ENCODE results near the gene ELP5. TPM values are rescaled to one million over a fixed set of nuclear protein-coding genes. Genes with fewer than 3 reads are reported as not detected.
A peak's percentile ranks its signal among the peaks of the same experiment; 100 is the strongest.

The ELP5 gene
- total and polyA plus RNA-seq, 3 donors from 2014 or later = 107 to 295 (median 123) TPM

DNA sequence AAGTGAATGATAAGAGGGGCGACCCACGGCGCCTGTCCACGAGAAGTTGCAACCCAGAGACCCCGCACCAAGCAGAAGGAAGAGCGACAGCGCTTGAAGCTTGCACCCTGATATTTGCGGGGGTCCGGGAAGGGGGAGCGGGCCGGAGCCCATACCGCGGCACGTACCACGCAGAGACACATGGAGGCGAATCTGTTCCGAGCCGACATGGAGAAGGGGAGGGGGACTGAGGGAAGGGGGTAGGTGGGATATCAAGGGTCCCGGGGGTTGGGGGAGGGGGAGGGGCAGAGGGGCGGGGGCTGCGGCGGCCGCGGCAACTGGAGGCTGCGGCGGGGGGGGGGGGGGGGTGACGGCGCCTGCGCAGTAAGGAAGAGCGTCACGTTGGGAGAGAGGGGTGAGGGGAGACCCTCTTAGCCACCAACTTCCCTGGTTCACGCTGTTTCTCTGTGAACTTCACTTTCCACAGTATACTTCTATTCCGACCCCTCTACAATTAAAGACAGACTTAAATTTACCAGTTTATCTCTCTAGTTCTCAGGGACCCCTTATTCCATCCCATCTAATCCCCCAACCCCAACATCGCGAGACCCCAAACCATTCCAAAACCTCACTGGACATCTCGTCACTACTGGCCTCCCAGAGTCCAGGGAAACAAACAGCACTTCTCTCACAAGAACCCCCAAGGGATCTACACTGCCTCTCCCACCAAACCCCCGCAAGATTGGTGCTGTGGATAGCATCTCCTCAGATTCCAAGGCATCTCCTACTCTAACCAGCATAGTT lies 40.3 kb upstream of the ELP5 start:
- Histone ChIP-seq H3K9me3 (no peaks in the 10 kb centered on the region), H3K4me1 (peaks cover 37% of the 10 kb centered on the region), H3K27me3 (no peaks in the 10 kb centered on the region), H3K4me3 (no peak overlapping the region), H3K36me3 (ENCODE audit: low read depth, missing control alignments) (no peaks in the 10 kb centered on the region), H3K27ac (no peak overlapping the region)
- intact Hi-C loops (cut with DNase I; ENCODE audit: low total_unique reads) = no loop called here
- WGBS, 2 donors = 29 to 32% methylated on average over 34 to 36 of the region's 37 CpGs
- no peak for TF ChIP-seq POLR2A (IDR thresholded peaks at IDR 0.05)
- TF ChIP-seq, protein P1, sequence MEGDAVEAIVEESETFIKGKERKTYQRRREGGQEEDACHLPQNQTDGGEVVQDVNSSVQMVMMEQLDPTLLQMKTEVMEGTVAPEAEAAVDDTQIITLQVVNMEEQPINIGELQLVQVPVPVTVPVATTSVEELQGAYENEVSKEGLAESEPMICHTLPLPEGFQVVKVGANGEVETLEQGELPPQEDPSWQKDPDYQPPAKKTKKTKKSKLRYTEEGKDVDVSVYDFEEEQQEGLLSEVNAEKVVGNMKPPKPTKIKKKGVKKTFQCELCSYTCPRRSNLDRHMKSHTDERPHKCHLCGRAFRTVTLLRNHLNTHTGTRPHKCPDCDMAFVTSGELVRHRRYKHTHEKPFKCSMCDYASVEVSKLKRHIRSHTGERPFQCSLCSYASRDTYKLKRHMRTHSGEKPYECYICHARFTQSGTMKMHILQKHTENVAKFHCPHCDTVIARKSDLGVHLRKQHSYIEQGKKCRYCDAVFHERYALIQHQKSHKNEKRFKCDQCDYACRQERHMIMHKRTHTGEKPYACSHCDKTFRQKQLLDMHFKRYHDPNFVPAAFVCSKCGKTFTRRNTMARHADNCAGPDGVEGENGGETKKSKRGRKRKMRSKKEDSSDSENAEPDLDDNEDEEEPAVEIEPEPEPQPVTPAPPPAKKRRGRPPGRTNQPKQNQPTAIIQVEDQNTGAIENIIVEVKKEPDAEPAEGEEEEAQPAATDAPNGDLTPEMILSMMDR (IDR thresholded peaks at IDR 0.05) = no peak
- DNase-seq = no peak

DNA sequence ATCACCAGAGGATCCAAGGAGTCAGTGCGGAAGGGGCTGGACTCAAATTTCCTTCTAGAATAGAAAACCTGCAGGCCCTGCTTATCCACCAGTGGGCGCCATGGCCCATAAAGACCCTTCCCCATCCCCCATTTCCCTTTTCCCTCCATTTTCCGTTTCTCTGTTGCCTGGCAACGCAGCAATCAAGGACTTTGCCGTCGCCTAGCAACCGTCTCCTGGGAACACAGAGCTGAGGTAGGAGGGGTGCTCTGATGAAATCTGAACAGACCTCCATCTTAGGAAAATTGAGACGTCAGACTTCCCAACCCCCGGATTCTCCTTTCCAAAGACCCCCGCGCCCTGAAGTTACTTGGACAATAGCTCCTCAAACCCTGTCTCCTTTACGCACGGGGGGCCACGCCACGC lies 38.1 kb upstream of the ELP5 start:
- Histone ChIP-seq H3K27me3 (no peaks in the 10 kb centered on the region), H3K27ac (peak overlapping the region; percentile 51 to 53), H3K4me3 (peak overlapping the region; percentile 29 to 64), H3K4me1 (peaks cover 23% of the 10 kb centered on the region), H3K9me3 (no peaks in the 10 kb centered on the region), H3K36me3 (ENCODE audit: low read depth, missing control alignments) (no peaks in the 10 kb centered on the region)
- intact Hi-C loops (cut with DNase I; ENCODE audit: low total_unique reads) = no loop called here
- DNase-seq = peak; percentile 86
- TF ChIP-seq, protein P1 (IDR thresholded peaks at IDR 0.05) = peak in 1 of 3 experiments; percentile 31
- TF ChIP-seq POLR2A (IDR thresholded peaks at IDR 0.05) = no peak
- WGBS, 2 donors = 4 to 9% methylated on average over 14 to 15 of the region's 15 CpGs

DNA sequence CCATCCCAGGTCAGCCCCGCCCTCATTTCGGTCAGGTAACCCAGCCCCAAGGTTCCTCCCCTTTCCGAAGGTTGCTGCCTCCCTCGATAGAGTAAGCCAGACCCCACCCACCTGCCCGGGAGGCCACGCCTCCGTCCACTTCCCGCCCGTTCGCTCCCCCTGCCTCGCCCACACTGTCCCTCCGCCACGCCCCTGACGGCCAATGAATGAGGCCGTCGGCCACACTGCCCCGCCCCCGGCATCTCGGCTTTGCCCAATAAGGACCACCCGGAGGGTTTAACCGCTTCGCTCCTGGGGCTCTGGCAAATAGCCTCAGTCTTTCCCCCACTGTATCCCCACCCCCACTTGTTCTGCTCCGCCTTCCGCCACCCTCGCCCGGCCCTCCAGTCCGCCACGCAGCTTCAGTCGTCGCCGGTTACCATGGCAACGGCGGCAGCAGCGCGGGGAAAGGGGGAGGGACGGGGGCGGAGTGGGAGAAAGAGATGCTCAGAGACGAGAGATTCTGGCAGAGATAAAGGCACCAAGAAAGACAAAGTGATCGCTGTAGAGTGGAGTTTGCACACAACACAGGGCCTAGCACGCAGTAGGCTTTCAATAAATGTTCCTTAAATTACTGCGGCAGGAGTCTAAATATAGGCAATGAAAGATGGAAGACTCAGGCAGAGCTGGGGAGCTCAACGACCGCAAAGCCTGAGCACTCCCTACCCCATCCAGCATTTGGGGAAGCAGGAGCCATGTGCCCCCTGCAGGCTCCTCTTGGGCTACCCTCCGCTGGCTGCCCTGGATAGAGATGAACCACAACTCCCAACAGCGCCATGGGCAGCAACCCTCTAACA lies 37.5 kb upstream of the ELP5 start:
- WGBS, 2 donors = 0 to 1% methylated on average over 35 to 45 of the region's 45 CpGs
- H3K27ac ChIP-seq = peak overlapping the region; percentile 51 to 53
- peak overlapping the region; percentile 29 to 64 for H3K4me3 ChIP-seq
- no peak for TF ChIP-seq POLR2A (IDR thresholded peaks at IDR 0.05)
- TF ChIP-seq, protein P1 (IDR thresholded peaks at IDR 0.05) = peak; percentile 10 to 42 (median 13)
- intact Hi-C loops (cut with DNase I; ENCODE audit: low total_unique reads) = no loop called here
- peaks cover 29% of the 10 kb centered on the region for H3K4me1 ChIP-seq
- no peaks in the 10 kb centered on the region for H3K36me3 ChIP-seq (ENCODE audit: low read depth, missing control alignments)
- no peaks in the 10 kb centered on the region for H3K9me3 ChIP-seq
- H3K27me3 ChIP-seq = no peaks in the 10 kb centered on the region
- DNase-seq = peak; percentile 96

DNA sequence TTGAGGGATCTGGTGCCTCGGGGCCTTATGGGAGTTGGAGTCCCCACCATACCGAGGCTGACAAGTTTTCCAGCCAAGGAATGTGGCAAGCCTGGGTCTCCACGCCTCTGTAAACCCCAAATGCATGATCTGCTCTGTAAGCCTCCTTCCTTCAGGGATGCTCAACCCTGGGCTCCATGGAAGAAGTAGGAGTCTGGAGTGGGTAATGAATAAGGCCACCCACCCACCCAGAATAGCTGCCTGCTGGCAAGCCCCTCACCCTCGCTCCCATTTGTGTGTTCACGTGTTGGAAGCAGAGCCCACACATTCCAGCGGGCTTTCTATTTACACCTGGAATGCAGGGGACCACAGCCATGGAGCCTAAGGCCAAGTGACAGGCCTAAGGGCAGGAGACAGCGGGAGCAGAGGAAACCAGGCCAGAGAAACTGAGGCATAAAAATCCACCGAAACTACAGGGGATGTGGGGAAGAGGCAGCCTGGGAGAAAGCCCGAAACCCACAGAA lies 36.8 kb upstream of the ELP5 start:
- no peaks in the 10 kb centered on the region for H3K9me3 ChIP-seq
- DNase-seq = no peak
- WGBS, 2 donors = 17 to 39% methylated on average over 6 to 9 of the region's 9 CpGs
- H3K36me3 ChIP-seq (ENCODE audit: low read depth, missing control alignments) = no peaks in the 10 kb centered on the region
- H3K27ac ChIP-seq = peak overlapping the region; percentile 51 to 53
- no peak for TF ChIP-seq POLR2A (IDR thresholded peaks at IDR 0.05)
- TF ChIP-seq, protein P1 (IDR thresholded peaks at IDR 0.05) = no peak
- H3K4me3 ChIP-seq = peak overlapping the region in 1 of 2 donors; percentile 64
- intact Hi-C loops (cut with DNase I; ENCODE audit: low total_unique reads) = no loop called here
- H3K4me1 ChIP-seq = peaks cover 29% of the 10 kb centered on the region
- no peaks in the 10 kb centered on the region for H3K27me3 ChIP-seq

Measured in testis (tissue), 3 donors.